Left cardiac atrium (tissue), 4 donors: Measurements from ENCODE around the gene RGS9BP. TPM values are rescaled to one million over a fixed set of nuclear protein-coding genes. Genes with fewer than 3 reads are reported as not detected.
A peak's percentile ranks its signal among the peaks of the same experiment; 100 is the strongest.

Source experiments
- ATAC-seq, 2 donors: fragments of 200-7000 bp; cut with Tn5 transposase; one replicate each; pipeline ENCODE4 v1.9.1; 2020; ENCODE audit warnings: mild to moderate bottlenecking in 2 of 2, moderate library complexity in 2 of 2
- DNase-seq: peaks from one replicate; pipeline ENCODE4 v3.0.0-alpha.2; 2020
- intact Hi-C, 2 donors: fragments of 100-400 bp; cut with DNase I; formaldehyde crosslinking; loops; one replicate each; pipeline versions ENCODE4 v1.14.1 to v1.15.1; 2022 to 2023
- total RNA-seq, 2 donors: library from RNA; stranded (reverse); fragmentation: NEBNext Ultra II Directional; extraction: Animal tissue kit (Norgen Biotek cat#: 25700); gene quantifications; one replicate each; pipeline ENCODE4 v1.2.1, GENCODE V29; 2021
- donor health status: DM: no; HTN: yes; CAD: no.
- donor health status: DM: no; HTN: yes; CAD: no; lungs with severe emphysema.
- donor health status: DM: yes; HTN: yes; CAD: no.
- donor health status: Dilated cardiomyopathy.

Gene RGS9BP
- total RNA-seq, 2 donors from 2014 or later: 8.1 to 13.8 TPM

DNA sequence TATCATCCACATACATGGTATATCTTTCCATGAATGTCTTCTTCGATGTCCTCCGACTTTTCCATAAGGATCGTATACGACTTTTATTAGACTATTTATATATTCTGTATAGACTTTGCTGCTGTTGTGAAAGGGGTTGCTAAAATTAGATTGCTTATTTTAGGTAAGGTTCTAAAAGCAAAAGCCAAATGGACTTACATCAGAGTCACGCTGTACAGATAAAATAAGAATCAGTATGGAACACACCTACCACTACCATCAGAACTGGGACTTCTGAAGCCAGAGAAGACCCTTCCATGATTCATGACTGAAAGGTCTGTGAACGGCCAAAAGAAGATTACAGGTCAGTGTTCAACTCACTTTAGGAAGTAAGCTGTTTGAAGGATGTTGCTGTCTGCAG, 9.6 kb upstream of the RGS9BP start:
- intact Hi-C loops: no loop called here
- no peak for ATAC-seq
- DNase-seq: no peak

DNA sequence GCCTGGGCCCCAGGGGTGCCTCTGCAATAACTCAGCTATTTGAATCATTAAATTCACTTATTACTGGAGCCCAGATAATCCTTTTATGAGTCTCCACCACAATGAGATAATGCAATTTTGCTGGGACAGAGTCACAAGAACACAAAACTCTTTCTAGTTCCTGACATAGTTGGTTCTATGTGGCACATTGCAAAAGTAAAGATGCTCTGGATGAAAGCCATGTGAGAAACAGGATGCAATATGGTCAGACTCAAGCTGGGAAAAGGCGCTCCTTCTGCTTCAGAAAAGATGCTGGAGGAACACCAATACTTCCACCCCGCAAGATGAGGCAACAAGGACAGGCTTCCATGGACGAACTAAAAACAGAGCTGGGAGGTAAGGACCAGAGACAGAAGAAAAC, 6.3 kb upstream of the RGS9BP start:
- no peak for DNase-seq
- intact Hi-C loops: no loop called here
- ATAC-seq: no peak

GRCh38 chr19:32671883-32672593, 3.6 kb upstream of the RGS9BP start:
- intact Hi-C loops: no loop called here
- ATAC-seq (no peak), DNase-seq (no peak)

- intact Hi-C loops: no loop called here
- ATAC-seq (no peak), DNase-seq (no peak)
These were observed 2.8 kb upstream of the RGS9BP start for GRCh38 chr19:32672841-32673240.

DNA sequence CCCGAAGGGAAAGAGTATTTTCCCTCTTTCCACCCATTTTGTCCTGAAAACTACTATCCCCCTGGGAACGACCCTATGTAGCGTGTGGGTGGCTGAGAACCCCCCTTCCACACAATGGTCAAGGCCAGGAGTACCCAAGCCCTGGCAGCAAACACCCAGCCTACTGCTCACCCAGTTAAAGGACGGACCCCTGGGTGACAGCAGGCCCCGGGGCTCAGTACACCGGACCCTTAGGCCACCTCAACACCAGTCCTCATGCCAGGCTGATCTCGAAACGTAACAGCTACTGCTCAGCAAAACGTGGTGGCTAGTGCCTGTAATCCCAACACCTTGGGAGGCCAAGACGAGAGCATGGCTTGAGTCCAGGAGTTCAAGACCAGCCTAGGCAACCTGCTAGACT, 2.1 kb upstream of the RGS9BP start:
- no peak for ATAC-seq
- intact Hi-C loops: no loop called here
- DNase-seq: no peak

GRCh38 chr19:32674153-32674930, 1.3 kb upstream of the RGS9BP start:
- ATAC-seq (no peak), DNase-seq (no peak)
- intact Hi-C loops: no loop called here

- peak; percentile 99 for DNase-seq
- intact Hi-C loops: no loop called here
- ATAC-seq: peak; percentile 95 to 97
These were observed 523 bp upstream of the RGS9BP start, which contains the start of gene ANKRD27 for GRCh38 chr19:32674931-32675719. Gene ANKRD27, minus strand, starts transcription at chr19:32675180. Its CDS starts 16,165 bp downstream, at chr19:32659015.

DNA sequence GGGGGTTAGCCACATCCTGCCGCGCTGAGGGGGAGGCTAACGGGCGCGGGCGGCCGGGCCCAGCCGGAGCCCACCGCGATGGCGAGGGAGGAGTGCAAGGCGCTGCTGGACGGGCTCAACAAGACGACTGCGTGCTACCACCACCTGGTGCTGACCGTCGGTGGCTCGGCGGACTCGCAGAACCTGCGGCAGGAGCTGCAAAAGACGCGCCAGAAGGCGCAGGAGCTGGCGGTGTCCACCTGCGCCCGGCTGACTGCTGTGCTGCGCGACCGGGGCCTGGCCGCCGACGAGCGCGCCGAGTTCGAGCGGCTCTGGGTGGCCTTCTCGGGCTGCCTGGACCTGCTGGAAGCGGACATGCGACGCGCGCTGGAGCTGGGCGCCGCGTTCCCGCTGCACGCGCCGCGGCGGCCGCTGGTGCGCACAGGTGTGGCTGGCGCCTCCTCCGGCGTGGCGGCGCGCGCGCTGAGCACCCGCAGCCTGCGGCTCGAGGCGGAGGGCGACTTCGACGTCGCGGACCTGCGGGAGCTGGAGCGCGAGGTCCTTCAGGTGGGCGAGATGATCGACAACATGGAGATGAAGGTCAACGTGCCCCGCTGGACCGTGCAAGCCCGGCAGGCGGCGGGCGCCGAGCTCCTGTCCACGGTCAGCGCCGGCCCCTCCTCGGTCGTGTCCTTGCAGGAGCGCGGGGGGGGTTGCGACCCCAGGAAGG, 692 bp downstream of the RGS9BP start:
- intact Hi-C loops: no loop called here
- DNase-seq (peak; percentile 27), ATAC-seq (peak in 1 of 2 donors; percentile 0)

DNA sequence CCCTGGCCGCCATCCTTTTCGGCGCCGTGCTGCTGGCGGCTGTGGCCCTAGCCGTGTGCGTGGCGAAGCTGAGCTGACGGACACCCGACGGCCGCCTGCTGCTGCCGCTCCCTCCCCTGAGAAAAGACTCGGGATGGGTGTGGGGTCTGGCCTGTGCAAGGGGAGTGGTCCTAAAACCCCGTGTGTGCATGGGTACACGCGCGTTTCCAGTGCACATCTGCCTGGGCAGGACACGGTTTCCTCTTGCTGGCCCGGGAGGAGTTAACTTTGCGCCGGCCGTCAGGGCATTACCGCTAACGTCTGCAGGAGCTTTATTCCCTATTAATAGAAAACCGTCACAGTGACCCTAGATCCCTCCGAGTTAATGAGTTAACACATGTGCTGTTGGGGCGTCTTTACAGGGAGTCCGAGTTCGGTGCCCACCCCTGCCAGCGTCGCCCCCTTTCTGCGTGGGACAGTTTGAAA, 1.3 kb downstream of the RGS9BP start:
- ATAC-seq (no peak), DNase-seq (no peak)
- intact Hi-C loops: no loop called here

GRCh38 chr19:32677657-32678056, 2.0 kb downstream of the RGS9BP start:
- intact Hi-C loops: no loop called here
- DNase-seq (no peak), ATAC-seq (no peak)

GRCh38 chr19:32680986-32681385, 5.3 kb downstream of the RGS9BP start:
- DNase-seq: no peak
- intact Hi-C loops: loop anchor here in 1 of 2 donors (10.0 kb wide), 1 partner anchor 76 kb away; no protein-coding TSS in a partner anchor

GRCh38 chr19:32682317-32682716, 6.7 kb downstream of the RGS9BP start:
- intact Hi-C loops: loop anchor here in 1 of 2 donors (10.0 kb wide), 1 partner anchor 78 kb away; no protein-coding TSS in a partner anchor
- ATAC-seq (no peak), DNase-seq (no peak)

More at GRCh38 chr19:32680986-32681385, 5.3 kb downstream of the RGS9BP start:
- ATAC-seq: no peak

GRCh38 chr19:32686847-32687475, 11.3 kb downstream of the RGS9BP start:
- DNase-seq: no peak
- ATAC-seq: no peak
- intact Hi-C loops: loop anchor here in 1 of 2 donors (10.0 kb wide), 1 partner anchor 82 kb away; no protein-coding TSS in a partner anchor

- no peak for DNase-seq
- no peak for ATAC-seq
- intact Hi-C loops: loop anchor here in 1 of 2 donors (10.0 kb wide), 1 partner anchor 83 kb away; no protein-coding TSS in a partner anchor
These were observed 12.0 kb downstream of the RGS9BP start for GRCh38 chr19:32687681-32688080.

- ATAC-seq (no peak), DNase-seq (peak; percentile 45)
- intact Hi-C loops: loop anchor here in 1 of 2 donors (10.0 kb wide), 1 partner anchor 84 kb away; no protein-coding TSS in a partner anchor
These were observed 12.7 kb downstream of the RGS9BP start for GRCh38 chr19:32688311-32688710.

GRCh38 chr19:32691291-32691951, 15.8 kb downstream of the RGS9BP start, which contains the start of gene NUDT19:
Gene NUDT19, plus strand, starts transcription at chr19:32691821. Its CDS starts 140 bp downstream, at chr19:32691961.
- ATAC-seq: peak; percentile 94 to 95
- peak; percentile 89 for DNase-seq
- intact Hi-C loops: no loop called here

GRCh38 chr19:32691952-32692726, 16.5 kb downstream of the RGS9BP start:
- ATAC-seq (peak; percentile 86 to 91), DNase-seq (peak; percentile 71)
- intact Hi-C loops: no loop called here
